Stimulated activated CD8-positive, alpha-beta memory T cell treated with anti-CD3 and anti-CD28 coated beads, Interleukin-4, amount 100 ng/mL, for 4 hours (primary cell): Measurements from ENCODE around the gene TNFRSF19.
A peak's percentile ranks its signal among the peaks of the same experiment; 100 is the strongest.

ENCODE experiments used
- DNase-seq, 2 donors: peaks; one replicate each; pipeline ENCODE4 v3.0.0-alpha.2; 2020; ENCODE audit warnings: low read depth in 2 of 2, low spot score in 1 of 2

The TNFRSF19 gene

DNA sequence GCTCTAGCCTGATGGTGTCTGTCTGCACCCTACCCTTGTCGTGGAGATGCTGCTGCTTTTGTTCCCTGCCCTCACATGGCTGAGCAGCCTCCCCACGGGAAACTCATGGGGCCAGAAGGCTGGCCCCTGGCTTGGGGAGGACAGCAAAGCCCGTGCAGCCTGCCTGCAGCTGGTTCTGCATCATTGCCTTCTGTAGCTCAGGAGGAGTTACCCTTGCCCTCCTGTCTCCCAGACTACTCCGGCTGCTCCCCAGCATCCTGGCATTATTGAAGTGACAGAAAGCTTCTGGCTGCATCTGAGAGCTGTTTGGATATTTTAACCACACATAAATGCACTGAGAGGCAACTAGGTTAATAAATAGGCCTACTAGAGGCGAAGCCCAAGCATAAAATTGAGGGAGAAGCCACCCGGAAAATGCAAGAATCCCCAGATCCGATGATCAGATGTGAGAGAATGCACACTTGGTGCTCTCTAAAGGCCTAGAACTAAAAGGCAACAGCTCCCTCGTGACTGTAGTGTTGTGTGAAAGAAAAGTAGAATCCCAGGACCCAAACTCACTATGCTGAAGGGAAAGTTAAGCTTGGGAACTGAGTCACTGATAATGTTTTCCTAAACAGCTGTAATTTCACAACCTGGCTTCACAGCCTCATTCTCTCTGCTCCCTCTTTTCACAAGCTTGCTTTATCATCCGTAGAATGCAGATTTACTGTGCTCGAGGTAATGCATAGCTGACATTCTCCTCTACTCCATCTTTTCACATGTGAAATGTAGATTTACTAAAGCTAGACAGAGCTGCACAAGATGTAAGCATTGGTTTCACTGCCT, 110.8 kb downstream of the TNFRSF19 start:
- no peak for DNase-seq

DNA sequence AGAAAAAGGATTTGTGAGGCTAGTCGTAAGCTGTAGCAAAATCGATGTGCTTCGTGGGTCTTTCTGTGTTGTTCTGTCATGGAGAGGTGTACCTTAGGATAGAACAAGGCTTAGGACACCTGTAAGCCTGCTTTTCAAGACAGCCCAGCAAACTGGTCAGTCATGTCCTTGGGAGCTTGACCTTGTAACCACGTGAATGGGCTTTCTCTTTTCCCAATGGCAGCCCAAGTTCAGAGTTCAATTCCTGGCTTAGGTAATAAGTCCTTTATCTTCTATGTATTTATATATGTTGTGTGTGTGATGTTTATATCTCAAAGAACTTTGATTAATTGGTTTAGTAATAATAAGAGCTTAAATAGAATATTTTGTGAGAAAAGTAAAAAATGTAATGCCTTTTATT, 112.9 kb downstream of the TNFRSF19 start:
- DNase-seq, result no peak

DNA sequence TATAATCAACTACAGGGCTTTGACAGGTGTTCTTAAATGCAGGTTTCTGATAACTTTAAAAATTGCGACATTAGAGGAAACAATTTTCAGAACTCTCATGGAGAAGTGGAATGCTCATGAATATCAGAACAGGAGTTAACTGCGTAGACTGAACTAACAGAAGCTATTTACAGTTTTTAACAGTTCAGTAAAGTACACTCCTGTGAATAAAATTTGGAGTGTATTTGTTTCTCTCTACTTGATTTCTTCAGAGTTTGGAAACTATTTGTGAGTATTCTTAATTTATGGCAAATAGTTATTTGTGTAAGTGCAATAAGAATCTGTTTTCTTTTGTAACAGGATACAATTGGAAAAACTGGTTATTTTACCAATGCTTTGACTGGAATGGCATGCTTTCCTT, 114.4 kb downstream of the TNFRSF19 start:
- DNase-seq, result no peak

DNA sequence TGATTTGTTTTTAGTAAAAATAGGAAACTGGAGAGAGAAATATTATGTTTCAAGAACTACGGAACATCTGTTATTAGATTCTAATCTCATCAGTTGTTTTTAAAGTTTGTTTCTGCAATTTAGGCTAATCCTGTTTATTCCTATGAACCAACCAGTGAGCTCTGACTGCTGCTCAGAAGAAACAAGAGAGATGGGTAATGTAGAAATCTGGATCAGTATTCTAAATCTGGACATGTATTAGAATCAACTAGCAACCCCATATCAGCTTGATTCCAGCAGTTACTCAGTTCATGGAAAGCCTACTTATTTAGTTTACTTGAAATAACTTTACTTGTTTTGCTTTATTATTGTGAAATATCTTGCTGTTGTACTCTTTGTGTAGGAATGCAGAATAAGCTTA, 115.2 kb downstream of the TNFRSF19 start:
- DNase-seq, result no peak

DNA sequence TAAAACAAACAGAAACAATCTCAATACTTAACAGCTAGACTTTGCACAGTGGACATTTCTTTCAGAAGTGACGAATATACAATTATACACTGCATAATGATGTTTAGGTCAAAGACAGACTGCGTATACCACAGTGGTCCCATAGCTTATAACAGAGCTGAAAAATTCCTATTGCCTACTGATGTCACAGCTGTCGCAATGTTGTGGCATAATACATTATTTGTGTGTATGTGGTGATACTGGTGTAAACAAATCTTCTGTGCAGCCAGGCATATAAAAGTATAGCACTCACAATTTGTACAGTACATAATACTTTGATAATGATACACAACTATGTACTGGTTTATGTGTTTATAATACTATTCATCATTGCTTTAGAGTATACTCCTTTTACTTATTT, 116.7 kb downstream of the TNFRSF19 start:
- DNase-seq, result no peak

DNA sequence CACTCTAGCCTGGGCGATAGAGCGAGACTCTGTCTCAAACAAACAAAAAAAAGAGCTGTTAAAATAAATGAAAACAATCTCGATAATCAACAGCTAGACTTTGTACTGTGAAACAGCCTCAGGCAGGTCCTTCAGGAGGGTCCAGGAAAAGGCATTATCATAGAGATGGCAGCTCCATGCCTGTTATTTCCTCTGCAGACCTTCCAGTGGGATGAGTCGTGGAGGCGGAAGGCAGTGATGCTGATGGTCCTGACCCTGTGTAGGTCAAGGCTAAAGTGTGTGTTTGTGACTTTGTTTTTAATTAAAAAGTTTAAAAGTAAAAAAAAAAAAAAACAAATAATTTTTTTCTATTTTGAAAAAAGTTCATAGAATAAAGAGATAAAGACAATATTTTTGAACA, 117.4 kb downstream of the TNFRSF19 start:
- no peak for DNase-seq

DNA sequence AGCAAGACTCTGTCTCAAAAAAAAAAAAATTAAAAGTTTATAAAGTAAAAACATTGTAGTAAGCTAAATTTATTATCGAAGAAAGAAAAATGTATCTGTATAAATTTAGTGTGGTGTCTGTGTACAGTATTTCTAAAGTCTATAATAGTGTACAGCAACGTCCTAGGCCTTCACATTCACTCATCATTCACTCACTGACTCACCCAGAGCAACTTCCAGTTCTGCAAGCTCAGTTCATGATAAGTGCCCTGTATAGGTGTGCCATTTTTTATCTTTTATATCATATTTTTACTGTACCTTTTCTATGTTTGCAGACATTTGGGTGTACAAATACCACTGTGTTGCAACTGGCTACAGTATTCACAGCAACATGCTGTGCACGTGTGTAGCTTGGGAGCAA, 118.1 kb downstream of the TNFRSF19 start:
- no peak for DNase-seq

DNA sequence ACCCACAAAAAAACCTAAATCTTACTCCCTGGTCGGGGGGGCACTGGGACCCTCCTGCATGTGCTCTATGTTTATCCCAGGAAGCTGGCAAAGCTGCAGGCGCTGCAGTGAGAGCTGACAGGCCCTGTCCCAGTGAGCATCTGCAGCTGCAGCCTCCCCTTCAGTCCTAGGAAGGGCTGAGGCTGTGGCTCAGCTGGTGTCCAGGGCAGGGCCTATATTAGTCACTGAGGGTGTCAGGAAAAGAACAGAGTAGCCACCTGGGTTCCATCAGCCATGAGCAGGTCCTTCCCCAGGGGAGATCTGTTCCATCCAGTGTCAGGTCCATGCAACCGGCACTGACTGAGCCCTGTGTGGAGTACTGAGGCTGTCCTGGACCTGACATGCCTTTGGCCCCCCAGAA, 120.5 kb downstream of the TNFRSF19 start:
- DNase-seq, result no peak

DNA sequence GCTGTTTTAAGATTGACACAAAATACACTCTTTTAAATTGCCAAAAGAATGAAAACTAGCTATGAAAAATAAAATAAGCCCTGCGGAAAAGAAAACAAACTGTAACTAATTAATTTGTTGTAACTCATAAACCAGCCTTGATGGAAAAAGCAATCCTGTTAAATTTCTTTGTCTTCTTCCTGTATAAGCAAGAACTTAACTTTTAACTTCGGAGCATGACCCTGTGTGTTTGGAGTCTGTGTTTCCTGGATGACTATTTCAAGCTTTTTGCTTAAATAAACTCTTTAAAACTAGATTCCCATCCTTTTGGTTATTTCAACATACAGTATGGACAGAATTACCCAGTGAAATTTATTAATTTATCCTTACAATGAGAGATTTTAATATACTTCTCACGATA, 122.6 kb downstream of the TNFRSF19 start:
- DNase-seq, result no peak

DNA sequence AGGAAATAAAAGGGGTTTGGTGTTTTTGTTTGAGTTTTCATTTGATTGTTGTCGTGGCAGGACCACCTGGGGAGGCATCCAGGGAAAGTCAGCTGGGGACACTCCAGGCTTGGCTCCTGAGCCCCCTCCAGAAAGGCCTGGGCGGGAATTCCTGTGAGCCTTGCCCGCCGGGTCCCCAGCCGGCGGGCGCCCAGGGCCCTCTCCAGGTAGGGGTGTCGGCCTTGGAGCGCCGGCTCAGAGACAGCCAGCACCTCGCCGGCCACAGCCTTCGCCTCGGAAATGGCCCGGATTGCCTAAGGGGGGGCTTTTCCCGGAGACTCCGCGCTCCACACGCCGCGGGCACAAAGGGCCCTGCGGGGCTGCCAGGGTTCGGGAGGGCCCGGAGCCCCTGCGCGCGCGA, 125.0 kb downstream of the TNFRSF19 start:
- DNase-seq, result no peak

DNA sequence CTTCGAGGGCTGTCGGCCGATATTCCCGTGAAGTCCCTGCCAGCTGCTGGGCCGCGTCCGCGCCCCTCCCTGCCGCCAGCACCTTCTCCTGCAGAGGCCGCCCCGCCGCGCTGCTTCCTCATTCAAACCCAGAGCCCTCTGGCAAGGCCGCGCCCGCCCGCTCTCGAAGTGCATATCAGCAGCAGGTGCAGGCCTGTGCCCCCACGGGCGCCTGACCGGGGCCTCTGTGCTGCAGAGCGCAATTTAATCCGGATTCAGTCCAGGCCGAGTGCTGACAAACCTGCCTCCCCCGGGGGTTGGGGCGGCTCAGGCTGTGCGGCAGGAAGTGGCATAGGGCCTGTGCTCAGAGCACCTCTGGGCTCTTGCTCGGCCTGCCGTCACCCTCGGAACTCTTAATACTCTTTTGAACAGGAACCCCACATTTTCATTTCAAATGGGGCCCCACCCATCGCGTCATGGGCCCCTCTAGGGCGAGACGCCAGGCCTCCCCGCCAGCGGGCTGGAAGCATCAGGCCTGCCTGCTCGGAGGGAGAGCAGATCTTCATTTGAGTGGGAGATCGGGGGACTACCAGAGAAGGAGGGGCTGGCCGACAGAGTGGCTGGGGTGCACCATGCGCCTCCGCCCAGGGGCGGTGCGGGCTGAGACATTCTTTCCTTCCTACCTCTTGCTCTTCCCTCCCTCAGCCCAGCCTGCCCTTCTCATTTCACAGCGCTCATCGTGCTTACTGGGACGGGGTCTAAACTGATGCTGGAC, 125.7 kb downstream of the TNFRSF19 start:
- DNase-seq, result peak; percentile 21 to 36

DNA sequence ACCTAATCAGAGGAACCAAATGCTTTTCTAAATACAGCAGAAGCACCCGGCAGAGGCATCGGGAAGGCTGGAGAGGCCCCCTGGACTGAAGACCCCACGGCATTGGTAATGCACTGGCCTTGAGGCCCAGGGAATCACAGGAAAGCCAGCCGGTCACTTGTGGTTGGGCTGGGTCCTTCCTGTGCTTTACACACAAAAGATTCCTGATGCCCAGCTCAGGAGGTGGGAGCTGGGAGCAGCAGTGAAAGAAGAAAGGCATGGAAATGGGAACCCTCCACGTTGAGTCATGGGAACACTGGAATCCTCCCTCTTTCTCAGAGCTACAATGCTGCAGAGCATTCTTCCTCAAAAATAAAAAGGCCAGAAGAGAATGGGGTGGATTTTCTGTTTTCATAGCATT, 126.4 kb downstream of the TNFRSF19 start:
- DNase-seq, result no peak

DNA sequence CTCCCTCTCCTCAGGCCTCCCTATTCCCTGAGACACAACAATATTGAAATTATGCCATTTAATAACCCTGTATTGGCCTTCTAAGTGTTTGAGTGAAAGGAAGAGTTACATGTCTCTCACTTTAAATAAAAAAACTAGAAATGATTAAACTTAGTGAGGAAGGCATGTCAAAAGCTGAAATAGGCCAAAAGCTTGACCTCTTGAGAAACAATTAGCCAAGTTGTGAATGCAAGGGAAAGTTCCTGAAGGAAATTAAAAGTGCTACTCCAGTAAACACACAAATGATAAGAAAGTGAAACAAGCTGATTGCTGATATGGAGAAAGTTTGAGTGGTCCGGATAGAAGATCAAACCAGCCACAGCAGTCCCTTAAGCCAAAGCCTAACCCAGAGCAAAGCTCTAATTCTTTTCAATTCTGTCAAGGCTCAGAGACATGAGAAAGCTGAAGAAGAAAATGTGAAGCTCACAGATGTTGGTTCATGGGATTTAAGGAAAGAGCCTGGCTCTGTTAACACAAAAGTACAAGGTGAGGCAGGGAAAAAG, 127.6 kb downstream of the TNFRSF19 start:
- no peak for DNase-seq

DNA sequence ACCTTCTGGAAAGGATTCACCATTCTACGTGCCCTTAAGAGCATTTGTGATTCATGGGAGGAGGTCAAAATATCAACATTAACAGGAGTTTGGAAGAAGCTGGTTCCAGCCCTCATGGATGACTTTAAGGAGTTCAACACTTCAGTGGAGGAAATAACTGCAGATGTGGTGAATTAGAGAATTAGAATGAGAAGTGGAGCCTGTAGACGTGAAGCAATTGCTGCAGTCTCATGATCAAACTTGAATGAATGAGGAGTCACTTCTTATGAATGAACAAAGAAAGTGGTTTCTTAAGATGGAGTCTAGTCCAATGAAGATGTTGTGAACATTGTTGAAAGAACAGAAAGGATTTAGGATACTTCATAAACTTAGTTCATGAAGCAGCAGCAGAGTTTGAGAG, 129.1 kb downstream of the TNFRSF19 start:
- no peak for DNase-seq

DNA sequence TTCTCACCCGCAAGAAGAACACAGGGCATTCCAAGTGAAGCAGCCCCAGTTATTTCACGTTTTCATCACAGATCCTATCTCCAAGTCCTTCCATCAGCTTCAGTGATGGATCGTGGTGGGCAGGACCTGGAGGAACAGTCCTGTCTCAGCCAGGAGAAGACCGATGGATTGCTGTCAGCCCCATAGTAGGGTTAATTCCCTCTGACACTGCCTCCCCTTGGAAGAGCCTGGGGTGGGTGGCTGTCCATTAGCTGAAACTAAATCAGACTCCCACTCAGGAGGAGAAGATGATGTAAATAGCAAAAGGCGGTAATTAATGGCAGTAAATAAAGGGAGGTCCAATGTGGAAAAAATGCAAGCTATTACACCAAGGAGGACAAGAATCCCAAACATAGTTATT, 131.0 kb downstream of the TNFRSF19 start:
- no peak for DNase-seq

DNA sequence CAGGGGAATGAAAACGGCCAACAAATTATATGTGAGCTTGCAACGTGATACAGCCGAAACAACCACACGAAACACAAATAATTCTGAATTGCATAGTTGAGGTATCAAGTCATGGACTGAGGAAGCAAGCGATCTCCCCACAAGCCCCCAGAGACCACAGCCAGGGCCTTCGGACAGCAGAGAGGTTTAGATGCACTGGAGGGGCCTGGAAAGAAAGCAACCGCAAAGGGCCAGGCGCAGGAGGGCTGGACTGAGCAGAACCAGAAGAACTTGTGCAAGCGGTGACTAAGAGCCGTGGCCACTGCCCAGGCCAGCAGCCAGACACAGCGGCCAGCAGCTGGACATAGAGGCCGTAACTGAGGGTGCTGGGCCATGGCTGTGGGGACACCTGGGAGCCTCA, 131.4 kb downstream of the TNFRSF19 start:
- DNase-seq, result no peak

DNA sequence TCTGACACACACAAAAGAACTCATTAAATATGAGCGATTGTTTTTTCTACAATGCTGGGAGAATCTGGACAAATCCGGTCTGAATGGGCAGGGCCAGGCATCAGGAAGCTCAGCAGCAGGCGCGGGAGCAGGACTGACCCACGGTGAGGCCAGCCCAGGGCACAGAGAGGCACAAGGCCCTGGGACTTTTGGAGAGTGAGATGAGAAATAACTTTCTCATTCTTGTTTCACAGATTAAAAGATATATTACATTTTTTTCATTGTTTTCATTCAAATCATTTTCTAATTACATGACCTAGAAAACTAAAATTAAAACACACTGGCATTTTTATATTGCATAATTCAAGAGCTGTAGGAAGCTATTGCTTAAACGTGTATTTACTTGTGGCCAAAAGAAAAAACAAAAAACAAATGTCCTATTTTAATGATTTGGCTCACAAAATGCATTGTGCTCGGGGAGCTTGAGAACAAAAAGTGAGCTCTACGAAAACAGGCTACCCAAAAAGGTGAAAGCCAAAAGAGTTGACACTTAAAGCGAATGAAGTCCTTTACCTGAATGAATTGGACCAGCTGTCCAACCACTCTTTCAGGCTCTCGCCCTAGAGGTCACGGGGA, 133.1 kb downstream of the TNFRSF19 start:
- no peak for DNase-seq

DNA sequence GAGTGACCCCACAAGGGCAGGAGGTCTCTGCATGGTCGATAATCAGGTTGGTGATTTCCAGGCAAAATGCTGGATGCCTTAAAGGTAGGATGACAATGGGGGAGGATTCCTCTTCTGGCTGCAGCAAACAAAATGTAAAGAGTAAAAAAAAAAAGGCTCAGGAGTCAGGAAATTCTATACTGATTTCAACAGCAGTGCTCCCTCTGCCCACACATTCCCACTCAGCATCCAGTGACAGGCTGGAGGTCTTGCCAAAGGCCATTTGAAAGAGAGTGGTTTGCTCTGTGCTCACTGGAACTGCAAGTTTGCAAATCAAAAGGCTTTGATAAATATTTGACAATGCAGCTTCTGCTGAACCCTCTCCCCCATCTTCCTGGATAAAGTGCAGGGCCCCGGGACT, 135.4 kb downstream of the TNFRSF19 start:
- DNase-seq, result no peak

DNA sequence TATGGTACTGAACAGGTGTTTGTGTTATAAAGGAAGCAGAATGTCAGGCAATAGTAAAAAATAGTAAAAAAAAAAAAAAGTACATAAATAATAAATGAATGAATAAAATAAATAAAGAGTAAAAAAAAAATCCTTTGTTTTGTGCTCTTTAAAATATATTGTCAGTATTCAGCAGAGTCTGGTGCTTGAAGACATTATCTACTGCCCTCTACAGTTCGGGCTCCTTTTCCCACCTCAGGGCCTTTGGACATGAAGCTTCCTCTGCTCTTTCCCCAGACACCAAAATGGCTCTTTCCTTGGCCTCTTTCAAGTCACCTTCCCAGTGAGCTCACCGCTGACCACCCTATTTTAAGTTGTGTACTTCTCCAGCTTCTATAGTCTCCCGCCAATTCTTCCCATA, 137.5 kb downstream of the TNFRSF19 start:
- no peak for DNase-seq

DNA sequence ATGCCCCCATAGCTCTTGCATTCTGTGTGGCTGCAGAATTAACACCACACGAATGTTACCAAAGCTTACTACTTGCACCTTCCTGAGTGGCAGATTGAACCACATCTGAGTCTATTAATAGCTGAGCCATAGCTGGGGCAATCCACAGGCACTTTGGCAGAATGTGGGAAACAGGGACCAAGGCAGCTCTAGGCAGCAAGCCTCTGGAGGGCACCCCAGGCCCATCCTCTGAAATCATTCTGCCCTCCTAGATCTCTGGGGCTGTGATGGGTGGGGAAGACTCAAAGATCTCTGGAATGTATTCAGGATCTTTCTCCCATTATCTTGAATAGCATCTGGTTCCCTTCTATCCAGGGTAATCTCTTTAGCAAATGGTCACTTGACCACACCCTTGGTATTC, 139.3 kb downstream of the TNFRSF19 start:
- no peak for DNase-seq

DNA sequence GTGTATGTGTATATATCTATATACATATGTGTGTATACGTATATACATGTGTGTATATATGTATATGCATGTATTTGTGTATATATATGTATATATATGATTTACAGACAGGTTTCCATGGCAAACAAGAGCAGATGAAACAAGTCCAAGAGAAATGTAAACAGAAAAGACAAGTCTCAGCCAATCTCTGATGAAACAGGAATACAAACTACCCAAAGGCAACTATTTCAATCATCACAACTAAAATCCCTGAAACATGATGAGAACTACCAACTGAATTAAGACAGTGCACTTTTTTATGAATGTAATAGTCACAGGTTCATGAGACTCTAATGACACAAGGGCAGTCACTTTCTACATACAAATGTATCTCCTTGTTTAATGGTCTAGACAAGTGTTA, 140.2 kb downstream of the TNFRSF19 start:
- DNase-seq, result no peak

DNA sequence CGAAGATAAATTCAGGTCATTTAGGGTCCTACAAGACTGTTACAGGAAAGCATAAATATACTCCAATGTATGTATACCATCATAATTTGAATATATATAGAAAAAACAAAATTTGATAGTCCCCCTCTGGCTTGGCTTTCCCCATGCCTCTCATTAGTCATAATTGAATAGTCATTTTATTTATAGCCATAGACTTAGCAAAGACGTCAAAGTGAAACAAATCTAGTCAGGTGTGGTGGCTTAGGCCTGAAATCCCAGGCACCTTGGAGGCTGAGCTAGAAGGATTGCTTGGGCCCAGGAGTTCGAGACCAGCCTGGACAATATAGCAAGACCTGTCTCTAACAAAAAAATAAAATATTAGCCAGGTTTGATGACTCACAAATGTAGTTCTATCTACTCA, 141.1 kb downstream of the TNFRSF19 start:
- no peak for DNase-seq
